ENCODE measurements around the gene OSBPL1A.

The OSBPL1A gene

DNA sequence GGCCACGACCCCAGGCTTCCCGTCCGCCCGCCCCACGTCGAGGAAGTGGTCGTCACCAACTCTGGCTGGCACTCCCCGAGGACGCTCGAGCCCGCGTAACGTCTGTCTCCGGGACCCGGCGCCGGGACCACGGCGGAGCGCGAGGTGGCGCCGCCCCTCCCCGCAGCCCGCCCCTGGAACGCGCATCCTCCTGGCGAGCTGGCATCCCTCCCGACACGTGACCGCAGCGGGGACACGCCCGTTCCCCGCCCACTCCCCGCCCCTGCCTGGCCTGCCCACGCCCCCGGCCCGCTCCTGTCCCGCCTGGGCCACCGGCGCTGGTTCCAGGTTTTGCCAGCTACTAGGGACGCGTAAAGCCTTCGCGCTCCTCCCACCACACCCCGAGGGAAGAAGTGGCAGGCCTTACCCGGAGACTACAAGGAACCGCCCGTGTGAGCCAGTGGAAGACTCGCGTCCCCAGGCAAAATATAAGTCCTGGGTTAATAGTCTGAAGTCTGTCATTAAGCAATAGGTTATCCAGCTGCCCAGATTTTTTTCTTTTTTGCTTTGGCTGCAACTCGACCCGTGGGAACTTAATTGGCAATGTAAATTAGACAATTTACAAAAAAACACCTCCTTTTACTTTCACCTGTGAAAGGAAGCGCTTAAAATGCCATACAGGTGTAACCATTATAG, at the start of gene OSBPL1A:
Gene OSBPL1A (minus strand): TSS at position 131 of the 675 bp plus-strand sequence. CDS start 20,291 bp downstream, outside the sequence.
- in situ Hi-C loops (cut with MboI; ENCODE audit: low pct_unique_long_range_greater_than_20kb, low sequenced_read_pairs): no loop called here
- peak; percentile 91 for DNase-seq

DNA sequence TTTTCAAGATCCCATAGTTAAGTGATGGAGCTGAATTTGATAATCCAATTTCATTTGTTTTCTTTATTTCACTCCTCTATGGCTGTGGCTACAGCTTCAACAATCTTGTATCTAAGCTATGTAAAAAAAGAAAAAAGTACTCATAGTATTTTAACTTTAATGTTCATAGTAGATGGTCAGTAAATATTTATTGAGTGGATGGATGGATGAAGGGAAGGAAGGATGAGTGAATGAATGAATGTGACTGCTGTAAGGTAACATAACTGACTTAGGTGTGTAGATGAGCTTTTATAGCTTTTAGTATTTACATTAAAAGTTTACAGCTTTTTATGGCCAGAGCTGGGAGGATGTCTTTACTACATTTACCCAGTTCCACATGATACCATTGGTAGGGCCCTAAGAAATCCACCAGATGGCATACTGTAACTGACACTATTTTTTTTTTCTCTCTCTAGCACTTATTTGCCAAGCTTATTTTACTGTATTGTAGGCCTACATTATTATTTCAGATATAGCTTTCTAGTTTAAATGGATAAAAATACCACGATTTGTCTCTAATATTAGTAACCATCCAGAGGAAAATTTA, 49.4 kb upstream of the OSBPL1A start:
- DNase-seq: no peak
- in situ Hi-C loops (cut with MboI; ENCODE audit: low pct_unique_long_range_greater_than_20kb, low sequenced_read_pairs): no loop called here

DNA sequence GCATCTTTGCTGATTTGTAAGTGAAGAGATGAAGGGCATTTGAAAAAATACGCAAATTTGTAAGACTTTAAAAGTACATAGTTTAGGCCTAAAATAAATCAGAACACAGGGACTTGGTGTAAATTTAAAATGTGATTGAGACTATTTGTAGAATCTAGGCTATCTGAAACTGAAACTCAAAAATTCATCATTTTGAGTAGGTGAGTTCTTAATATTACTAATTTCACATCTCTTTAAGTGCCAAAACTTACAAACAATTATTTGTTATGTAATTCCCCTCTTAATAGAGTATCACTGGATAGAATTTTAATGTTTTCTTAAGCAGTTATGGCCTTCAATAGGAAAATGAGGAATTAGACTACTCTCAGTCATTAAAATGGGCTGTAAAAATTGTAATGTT, 48.8 kb upstream of the OSBPL1A start:
- in situ Hi-C loops (cut with MboI; ENCODE audit: low pct_unique_long_range_greater_than_20kb, low sequenced_read_pairs): no loop called here
- no peak for DNase-seq

DNA sequence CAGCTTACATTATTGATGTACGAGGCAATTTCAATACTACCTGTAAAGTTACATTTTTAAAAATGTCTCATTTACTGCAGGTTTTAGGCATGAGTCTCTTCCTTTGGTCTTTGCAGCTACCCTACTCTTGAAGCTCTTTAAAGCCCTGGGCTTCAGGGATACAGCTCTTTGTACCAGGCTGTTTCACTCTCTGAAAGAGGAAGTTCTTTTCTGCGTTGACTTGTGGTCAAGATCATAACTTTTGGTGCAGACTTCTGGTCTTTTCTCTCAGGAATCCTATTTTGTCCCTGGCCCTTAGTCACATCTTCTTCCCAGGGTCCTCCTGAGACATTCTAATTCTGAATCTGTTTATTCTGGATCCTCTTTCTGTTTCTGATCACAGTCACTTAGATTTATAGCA, 46.2 kb upstream of the OSBPL1A start:
- peak; percentile 63 for DNase-seq
- in situ Hi-C loops (cut with MboI; ENCODE audit: low pct_unique_long_range_greater_than_20kb, low sequenced_read_pairs): no loop called here

DNA sequence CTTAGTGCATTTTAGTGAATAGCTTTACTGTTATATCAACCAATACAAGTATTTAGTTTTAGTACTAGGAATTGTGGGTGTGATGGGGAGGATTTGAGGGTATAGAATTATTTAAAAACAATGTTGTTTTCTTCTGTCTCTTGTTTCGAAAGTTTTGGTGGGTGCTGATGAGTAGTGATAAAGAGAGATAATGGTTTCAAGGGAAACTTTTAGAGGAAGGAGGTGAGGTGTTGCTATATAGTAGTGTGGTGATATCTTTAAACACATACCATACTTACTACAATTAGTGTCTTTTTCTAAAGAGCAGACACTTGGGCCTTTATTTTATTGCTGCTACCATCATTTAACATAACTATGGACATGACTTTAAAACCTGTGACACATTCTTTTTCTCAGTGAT, 39.3 kb upstream of the OSBPL1A start:
- in situ Hi-C loops (cut with MboI; ENCODE audit: low pct_unique_long_range_greater_than_20kb, low sequenced_read_pairs): no loop called here

DNA sequence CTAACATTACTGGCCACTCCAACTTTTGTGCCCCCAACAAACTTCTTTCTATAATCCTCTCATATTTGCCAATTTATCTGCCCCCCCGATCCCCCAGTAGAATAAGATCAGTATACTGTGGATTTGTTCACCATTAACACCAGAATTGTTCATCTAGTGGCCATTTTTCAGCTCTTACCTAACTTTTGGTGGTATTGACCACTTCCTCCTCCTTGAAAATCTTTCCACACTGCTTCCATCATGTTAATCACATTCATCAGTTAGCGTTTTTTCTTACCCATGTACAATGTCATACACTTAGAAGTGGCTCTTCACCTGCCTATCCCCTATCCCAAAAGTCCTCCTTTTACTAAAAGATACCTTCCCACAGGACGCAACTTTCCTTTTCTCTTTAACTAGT, 35.0 kb upstream of the OSBPL1A start:
- in situ Hi-C loops (cut with MboI; ENCODE audit: low pct_unique_long_range_greater_than_20kb, low sequenced_read_pairs): no loop called here
- peak; percentile 14 for DNase-seq

More for the DNA sequence above, 39.3 kb upstream of the OSBPL1A start:
- DNase-seq: no peak

DNA sequence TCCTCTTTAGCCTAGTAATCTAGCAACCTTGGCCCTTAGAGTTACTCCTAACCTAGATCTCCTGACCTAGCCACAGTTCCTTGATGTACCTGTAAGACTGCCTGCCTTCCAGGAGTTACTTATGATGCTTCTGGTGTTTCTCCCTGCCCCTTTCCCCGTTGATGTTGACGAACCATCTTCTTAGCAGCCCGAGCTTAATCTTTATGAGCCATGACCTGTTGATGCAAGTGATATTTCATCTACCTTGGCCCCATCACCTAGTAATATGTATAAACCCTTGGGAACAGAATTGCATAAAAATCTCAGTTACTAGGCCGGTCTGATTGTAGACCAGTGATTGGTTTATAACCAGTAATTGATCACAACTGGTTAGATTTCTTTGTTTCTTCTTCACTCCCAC, 31.6 kb upstream of the OSBPL1A start:
- no peak for DNase-seq
- in situ Hi-C loops (cut with MboI; ENCODE audit: low pct_unique_long_range_greater_than_20kb, low sequenced_read_pairs): no loop called here

DNA sequence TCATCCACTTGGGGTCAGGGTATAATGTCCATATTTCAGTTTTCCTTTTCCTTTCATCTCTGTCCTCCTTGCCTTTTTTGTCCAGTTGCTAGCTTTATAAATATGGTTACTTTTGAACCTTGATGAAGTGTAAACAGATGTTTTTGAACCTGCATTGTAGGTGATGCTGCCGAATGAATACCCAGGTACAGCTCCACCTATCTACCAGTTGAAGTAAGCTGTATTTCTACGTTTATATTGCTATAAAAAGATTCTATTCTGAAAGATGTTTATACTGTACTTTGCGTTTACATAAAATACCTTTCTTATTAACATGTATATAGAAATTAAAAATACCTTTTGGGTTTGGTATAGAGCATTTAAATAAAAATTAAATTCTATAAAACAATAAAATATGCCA, 31.1 kb upstream of the OSBPL1A start:
- no peak for DNase-seq
- in situ Hi-C loops (cut with MboI; ENCODE audit: low pct_unique_long_range_greater_than_20kb, low sequenced_read_pairs): no loop called here

DNA sequence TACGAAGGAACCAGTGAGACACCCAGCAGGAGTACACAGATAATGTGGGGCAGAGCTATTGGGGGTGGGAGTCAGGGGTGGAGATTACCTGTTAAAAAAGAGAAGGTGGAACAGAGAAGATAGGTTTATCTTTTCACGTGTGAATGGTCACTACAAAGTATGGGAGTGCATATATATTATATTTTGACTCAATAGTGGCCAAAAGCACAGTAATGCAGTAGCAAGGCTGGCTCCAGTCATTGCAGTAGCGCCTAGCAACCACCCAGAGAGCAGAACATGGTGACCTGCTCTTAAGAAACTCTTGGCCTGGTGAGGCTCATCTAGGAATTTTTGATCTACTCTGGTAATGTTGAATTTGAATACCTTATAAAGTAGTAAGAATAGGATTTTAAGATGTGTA, 29.9 kb upstream of the OSBPL1A start:
- in situ Hi-C loops (cut with MboI; ENCODE audit: low pct_unique_long_range_greater_than_20kb, low sequenced_read_pairs): no loop called here
- DNase-seq: no peak

DNA sequence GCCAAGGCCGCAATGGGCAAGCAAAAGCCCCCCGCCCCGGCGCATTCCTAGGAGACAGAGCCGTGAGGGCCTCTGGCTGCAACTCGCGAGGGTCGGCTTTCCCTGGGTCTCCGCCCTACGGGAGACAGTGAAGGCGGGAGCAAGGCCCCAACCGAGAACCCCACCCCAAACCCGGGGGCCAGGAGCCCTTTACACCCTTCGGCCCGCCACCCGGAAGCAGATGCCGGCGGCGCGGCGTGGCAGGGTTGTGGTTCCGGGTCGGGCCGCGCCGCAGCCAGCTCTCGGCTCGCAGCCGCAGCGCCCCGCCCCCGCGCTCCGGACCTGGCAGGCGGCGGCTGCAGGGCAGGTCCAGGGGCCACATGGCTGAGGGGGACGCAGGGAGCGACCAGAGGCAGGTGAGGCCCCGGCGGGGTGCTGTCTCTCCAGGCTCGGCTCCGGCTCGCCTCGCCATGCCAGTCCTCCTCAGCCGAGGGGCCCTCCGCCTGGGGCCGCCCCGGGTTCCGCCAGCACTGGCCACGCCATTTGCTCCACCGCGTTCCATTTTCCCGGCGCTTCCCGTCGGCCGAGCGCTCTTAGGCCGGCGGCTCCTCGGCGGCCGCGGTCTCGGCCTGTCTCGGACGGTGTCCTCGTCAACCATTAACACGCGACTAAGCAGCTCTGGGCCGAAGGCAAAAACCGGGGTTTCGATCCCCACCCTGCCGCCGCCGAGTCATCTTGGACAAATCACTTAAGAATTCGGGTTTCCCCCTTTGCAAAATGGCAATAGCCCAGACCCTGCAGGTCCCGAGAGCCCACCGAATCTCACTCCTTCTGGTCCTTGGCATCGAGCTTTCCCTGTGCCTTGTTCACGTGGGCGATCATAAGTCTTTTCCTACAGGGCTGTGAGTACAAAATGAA, 29.0 kb upstream of the OSBPL1A start, which contains the start of gene IMPACT:
Gene IMPACT (plus strand): TSS at position 273 of the 897 bp plus-strand sequence. CDS start 87 bp downstream, at position 360.
- in situ Hi-C loops (cut with MboI; ENCODE audit: low pct_unique_long_range_greater_than_20kb, low sequenced_read_pairs): no loop called here
- DNase-seq: peak; percentile 43

DNA sequence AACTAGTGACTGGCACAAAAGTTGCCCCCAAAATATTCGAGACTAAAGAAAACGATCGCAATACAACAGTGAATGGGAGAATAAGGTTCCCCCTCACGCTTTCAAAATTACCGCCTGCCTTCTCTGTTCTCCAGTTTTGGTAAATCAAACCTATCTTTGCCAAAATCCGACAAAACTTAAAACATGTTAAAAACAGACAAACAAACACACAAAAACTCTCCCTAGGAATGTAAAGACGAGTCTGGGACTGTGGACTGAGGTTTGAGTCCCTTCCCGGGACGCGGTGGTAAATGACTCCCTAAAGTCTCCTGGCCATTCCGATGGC, 28.4 kb upstream of the OSBPL1A start:
- DNase-seq: no peak
- in situ Hi-C loops (cut with MboI; ENCODE audit: low pct_unique_long_range_greater_than_20kb, low sequenced_read_pairs): no loop called here

DNA sequence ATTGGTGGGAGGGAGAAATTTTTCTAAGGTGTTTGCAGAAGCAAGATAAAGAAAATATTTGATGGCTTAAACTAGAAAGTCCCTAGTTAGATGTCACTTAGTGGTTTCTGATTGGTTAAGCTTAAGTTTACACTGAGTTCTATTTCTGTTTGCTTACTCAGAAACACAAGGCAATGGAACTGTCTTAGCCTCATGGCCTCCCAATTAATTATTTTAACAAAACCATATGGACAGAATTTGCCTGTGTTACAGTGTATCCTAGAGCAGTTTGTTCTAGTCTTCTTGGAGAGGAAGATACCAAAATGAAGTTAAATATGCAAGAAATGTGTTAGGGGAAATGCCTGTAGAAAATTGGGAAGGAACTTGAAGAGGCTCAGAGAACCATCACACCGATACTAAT, 24.2 kb upstream of the OSBPL1A start:
- in situ Hi-C loops (cut with MboI; ENCODE audit: low pct_unique_long_range_greater_than_20kb, low sequenced_read_pairs): no loop called here
- DNase-seq: no peak

DNA sequence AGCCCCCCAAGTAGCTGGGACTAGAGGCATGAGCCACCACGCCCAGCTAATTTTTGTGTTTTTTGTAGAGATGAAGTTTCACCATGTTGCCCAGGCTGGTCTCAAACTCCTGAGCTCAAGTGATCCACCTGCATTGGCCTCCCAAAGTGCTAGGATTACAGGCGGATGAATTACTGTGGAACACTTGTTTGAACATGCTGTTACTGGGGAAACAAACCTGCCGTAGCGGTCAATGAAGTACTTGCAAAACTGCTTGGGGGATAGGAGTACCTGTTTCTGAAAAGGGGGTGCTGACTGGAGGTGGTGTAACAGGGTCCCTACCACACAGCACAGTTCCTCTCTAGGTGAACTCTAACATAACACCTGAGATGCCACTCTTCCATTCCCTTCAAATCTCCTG, 22.9 kb upstream of the OSBPL1A start:
- DNase-seq: no peak
- in situ Hi-C loops (cut with MboI; ENCODE audit: low pct_unique_long_range_greater_than_20kb, low sequenced_read_pairs): no loop called here

DNA sequence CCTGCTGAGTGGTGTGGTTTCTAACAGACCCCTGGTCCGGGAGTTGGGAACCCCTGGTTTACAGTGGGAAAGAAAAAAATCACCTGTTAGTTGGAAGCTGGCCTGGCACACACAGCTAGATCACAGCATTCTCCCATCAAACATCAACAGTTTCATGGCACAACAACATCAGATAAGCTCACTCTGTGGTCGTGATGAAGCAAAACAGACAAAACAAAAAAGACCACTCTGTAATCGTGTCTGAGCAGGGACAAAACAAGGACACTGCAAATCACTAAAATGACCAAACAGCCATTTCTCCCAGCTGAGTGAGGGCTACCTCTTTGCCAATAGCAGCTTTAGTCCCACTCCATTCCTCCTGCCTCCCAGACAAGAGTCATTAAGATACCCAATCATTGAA, 19.9 kb upstream of the OSBPL1A start:
- in situ Hi-C loops (cut with MboI; ENCODE audit: low pct_unique_long_range_greater_than_20kb, low sequenced_read_pairs): no loop called here

DNA sequence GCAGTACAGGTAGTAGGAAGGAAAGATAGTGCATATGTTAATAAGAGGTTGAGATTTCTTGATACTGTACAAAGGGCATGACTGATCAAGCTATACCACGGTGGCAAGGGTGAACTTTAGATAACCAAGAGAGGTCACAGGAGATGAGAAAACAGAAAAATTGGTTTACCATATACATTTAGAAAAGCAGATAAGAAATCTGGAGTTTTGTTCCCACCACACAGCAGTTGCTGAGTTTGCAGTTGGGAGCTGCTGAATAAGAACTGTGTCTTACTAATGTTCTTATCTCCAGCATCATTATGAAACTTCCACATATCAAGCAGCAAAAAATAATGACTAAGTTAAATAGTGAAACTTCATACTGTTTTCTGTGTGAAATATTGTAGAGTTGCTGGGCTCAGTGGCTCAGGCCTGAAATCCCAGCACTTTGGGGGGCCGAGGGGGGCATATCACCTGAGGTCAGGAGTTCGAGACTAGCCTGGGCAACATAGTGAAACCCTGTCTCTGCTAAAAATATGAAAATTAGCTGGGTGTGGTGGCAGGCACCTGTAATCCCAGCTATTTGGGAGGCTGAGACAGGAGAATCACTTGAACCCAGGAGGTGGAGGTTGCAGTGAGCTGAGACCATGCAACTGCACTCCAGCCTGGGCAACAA, 16.9 kb upstream of the OSBPL1A start:
- in situ Hi-C loops (cut with MboI; ENCODE audit: low pct_unique_long_range_greater_than_20kb, low sequenced_read_pairs): no loop called here

More for the DNA sequence above, 19.9 kb upstream of the OSBPL1A start:
- no peak for DNase-seq

DNA sequence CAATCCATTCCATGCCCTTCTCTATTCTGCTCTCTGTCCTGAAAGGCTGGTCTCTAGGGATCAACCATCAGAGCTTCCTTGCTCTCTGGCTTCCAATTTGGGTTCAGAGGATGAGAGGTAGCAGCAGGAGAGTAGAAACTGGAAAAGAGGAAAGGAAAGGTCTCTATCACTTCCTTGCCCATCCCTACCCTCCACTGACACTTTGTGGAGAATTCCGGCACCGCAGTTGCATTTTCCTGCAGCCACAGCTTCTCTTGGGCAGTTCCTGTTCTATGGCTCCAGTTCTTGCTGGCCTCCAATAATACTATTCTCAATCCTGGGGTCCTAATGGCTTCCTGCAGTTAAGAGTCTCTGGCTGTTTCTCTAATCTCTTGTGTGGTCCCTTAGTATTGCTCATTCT, 15.5 kb upstream of the OSBPL1A start:
- in situ Hi-C loops (cut with MboI; ENCODE audit: low pct_unique_long_range_greater_than_20kb, low sequenced_read_pairs): no loop called here
- DNase-seq: no peak

More for the DNA sequence above, 16.9 kb upstream of the OSBPL1A start:
- DNase-seq: no peak

DNA sequence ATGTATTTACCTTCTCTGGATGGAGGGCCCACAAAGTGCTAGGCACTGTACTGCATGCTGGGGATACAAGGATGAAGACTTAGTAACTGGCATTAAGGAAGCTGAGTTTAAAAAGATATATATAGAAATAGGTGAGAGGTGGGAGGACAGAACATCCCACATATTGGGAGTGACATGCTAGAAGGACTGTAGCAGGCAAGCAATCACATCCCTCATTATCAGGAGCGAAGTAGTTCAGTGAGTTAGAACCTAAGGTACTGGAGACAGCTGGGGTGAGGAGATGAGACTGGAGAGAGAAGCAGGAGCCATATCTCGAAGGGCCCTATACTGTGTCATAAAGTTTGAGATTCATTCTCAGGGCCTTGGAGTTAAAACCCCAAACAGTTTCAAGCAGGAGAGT, 10.9 kb upstream of the OSBPL1A start:
- in situ Hi-C loops (cut with MboI; ENCODE audit: low pct_unique_long_range_greater_than_20kb, low sequenced_read_pairs): no loop called here

DNA sequence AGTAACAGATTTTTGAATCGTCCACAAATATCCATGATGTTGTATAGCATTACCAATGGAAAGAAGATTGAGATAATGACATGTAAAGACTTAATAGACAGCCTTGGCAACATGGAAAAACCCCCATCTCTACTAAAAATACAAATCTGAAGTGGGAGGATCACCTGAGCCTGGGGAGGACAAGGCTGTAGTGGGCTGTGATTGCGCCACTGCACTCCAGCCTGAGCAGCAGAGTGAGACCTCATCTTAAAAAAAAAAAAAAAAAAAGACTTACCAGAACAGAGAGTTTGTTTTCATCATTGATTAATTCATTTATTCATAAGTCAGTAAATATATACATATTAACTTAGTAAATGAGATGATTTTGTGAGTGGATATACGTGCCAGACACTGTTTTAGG, 7.0 kb upstream of the OSBPL1A start:
- no peak for DNase-seq
- in situ Hi-C loops (cut with MboI; ENCODE audit: low pct_unique_long_range_greater_than_20kb, low sequenced_read_pairs): no loop called here

More for the DNA sequence above, 10.9 kb upstream of the OSBPL1A start:
- DNase-seq: no peak

DNA sequence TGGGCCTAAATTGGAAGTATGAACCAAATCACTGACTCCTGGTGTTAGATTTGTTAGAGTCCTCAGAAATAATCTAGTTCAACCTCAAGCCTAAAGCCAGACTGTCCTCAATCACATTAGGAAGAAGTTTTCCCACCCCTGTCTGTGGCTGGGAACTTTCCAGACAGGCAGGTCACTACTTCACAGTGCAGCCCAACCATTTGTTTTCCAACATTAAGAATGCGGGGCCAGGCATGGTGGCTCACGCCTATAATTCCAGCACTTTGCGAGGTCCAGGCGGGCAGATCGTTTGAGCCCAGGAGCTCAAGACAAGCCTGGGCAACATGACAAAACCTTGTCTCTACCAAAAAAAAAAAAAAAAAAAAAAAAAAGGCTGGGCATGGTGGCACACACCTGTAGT, 5.5 kb upstream of the OSBPL1A start:
- in situ Hi-C loops (cut with MboI; ENCODE audit: low pct_unique_long_range_greater_than_20kb, low sequenced_read_pairs): no loop called here
- no peak for DNase-seq
